Skeletal muscle cell (primary cell): ENCODE data around the gene IST1.

Experiments
- DNase-seq: peaks from one replicate; pipeline ENCODE4 v3.0.0-alpha.2; 2010; ENCODE audit warnings: low read depth
- H3K4me3 ChIP-seq: 2 replicates; pipeline ENCODE4 v1.5.1; 2011; ENCODE audit warnings: low read depth, mild to moderate bottlenecking, control low read depth, low read length, moderate library complexity

IST1 gene

GRCh38 chr16:71912534-71913275 is 17.4 kb downstream of the IST1 start:
- no peak for DNase-seq
- H3K4me3 ChIP-seq = no peak overlapping the region

DNA sequence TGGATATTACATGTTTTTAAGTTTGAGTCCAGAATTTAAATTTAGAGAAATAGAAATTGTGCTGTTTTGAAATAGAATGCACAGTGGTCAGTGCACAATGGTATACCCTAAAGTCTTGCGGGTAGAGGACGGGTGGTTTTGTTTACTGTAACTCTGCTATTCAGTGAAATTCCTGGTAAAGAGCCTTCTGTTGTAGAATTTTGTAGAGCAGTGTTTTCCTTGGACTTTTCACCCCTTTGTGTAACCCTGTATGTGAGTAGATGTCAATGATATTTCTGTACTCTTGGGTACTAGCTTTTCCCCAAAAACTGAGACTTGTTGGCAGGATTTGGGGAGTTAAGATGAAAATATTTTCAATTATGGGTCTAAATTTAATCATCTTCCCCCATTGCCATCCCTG is 19.5 kb downstream of the IST1 start:
- no peak overlapping the region for H3K4me3 ChIP-seq
- no peak for DNase-seq

DNA sequence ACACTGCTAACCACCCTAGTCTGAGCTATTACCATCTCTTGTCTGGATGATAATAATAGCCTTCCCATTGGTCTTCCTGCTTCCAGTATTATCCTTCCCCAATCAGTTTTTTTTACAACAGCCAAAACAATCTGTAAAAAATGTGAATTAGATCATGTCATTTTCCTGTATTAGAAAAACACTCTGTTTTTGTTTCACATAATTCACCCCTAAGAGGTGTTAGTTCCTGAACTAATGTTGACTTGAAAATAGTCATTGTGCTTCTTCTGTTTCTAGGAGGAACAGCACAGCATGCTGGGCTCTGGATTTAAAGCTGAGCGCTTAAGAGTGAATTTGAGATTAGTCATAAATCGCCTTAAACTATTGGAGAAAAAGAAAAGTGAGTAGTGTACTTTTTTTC is 20.0 kb downstream of the IST1 start:
- no peak overlapping the region for H3K4me3 ChIP-seq
- DNase-seq = no peak

DNA sequence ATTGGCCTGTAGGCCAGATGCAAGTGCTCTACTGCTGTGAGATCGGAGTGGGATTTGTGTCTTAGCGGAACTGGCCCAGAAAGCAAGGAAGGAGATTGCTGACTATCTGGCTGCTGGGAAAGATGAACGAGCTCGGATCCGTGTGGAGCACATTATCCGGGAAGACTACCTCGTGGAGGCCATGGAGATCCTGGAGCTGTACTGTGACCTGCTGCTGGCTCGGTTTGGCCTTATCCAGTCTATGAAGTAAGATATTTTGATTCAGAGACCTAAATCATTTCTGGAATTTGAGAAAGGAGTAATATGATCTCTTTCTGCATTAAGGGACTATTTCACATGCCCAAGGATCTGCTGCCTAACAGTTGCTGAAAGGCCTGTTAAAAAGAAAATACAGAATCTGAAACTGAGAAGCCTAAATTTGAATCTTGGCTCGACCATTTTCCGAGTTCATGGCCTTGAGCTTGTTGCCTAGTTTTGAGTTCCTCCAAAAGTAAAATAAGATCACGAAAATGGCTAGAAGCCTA is 21.1 kb downstream of the IST1 start:
- no peak for DNase-seq

GRCh38 chr16:71917900-71918299 is 22.6 kb downstream of the IST1 start:
- H3K4me3 ChIP-seq = no peak overlapping the region
- no peak for DNase-seq

More for the DNA sequence above, 21.1 kb downstream of the IST1 start:
- H3K4me3 ChIP-seq = no peak overlapping the region

DNA sequence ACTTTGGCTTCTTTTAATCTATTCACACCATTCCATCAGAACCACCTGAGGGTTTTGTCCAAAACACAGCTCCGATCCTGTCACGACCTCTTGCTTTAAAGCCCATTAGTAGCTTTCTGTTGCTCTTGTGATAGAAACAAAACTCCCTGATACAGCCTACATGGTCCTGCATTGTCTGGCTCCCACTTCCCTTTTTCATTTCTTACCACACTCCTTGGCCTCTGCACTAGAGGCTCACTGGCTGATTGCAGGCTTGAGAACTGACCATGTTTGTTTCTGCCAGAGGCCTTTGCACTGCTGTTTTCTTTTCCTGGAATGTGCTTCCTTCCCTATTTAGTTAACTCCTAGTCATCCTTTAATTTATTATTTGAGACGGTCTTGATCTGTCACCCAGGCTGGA is 23.7 kb downstream of the IST1 start:
- no peak overlapping the region for H3K4me3 ChIP-seq
- DNase-seq = no peak

DNA sequence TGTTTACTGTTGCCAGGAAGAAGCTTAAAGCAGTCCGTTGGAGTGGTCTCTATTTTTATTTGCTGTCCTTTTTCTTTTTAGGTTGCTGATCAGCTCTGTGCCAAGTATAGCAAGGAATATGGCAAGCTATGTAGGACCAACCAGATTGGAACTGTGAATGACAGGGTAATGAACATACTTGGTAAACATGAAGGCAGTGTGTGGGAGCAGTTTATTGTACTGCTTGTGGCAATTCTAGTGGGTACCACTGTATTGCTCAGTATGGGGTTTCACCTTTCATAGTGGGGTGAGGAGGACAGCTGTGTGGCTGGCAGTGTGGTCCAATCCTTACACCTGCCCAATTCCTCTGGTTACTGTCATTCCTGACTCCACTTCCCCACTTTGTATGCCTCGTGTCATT is 25.3 kb downstream of the IST1 start:
- no peak overlapping the region for H3K4me3 ChIP-seq
- no peak for DNase-seq

GRCh38 chr16:71923941-71924690 is 28.8 kb downstream of the IST1 start:
- no peak overlapping the region for H3K4me3 ChIP-seq
- DNase-seq = no peak

- no peak for DNase-seq
- no peak overlapping the region for H3K4me3 ChIP-seq
Observed at GRCh38 chr16:71924710-71925109, 29.4 kb downstream of the IST1 start.

DNA sequence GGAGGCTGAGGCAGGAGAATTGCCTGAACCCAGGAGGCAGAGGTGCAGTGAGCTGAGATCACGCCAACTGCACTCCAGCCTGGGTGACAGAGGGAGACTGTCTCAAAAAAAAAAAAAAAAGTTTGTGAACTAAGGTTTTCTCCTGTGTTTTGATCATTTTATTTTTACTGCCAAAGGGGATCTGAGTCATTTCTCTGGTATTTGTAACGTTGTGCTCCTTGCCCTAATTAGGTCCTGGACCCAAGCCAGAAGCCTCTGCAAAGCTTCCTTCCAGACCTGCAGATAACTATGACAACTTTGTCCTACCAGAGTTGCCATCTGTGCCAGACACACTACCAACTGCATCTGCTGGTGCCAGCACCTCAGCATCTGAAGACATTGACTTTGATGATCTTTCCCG is 32.1 kb downstream of the IST1 start:
- H3K4me3 ChIP-seq = no peak overlapping the region
- peak; percentile 62 for DNase-seq

- H3K4me3 ChIP-seq = no peak overlapping the region
- DNase-seq = no peak
Observed at GRCh38 chr16:71927787-71928186, 32.5 kb downstream of the IST1 start.

DNA sequence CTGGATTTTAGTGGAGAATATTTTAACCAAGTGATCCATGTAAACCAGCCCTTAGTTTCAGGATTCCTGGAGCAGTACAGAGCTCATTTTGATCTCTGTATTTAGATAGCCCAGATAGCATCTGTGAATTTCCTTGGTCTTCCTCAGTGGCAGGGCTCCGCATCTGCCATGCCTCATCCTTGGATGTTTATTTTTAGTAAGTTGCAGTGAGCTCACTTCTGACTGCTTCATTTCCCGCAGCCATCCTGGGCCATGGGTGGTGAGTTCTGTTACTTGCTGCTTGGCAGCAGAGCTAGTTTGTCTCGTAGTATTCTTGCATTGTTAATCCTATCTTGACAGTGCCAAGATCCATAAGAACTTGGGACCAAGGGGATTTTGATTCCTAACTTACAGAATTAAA is 33.7 kb downstream of the IST1 start:
- DNase-seq = peak; percentile 44
- H3K4me3 ChIP-seq = no peak overlapping the region

DNA sequence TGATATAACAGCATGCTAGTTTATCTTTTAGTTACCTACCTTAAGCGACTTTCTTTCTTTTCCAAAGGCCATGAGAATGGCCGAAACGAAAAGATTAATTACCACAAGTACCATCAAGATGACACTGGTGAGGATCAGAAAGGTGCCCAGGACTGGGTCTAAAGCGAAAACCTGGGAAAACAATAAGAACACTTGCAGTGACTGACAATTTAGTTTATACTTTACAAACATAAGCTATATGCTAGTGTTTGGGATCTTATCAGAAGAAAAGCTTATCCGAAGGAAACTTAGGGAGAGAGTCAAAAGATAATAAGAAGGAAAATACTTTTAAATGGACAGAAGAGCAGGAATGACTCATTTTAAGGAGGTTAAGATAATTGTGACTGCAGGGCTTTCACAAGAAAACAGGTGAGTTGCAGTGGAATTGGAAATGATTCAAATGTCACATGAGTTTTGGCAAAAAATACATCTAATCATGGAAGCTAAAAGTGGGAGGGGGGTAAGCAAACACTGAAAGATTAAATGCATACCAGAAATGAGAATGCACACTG is 34.8 kb downstream of the IST1 start:
- no peak for DNase-seq
- H3K4me3 ChIP-seq = no peak overlapping the region

DNA sequence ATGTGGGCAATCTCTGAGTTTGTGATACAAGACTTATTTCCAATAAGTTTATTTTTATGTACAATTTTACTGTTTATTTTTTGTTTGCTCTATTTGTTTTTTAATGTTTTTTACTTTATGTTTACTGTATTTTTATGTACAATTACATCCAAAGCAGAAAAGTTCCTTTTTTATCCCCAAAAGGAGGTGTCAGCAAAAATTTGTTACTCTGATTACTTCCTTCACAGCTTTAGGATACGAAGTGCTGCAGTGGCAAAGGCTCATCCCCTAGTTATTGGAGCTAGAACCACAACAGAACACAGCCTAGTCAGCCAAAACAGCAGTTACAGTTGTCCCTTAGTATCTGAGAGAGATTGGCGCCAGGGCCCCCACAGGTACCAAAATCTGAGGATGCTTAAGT is 35.7 kb downstream of the IST1 start:
- DNase-seq = no peak
- H3K4me3 ChIP-seq = no peak overlapping the region

DNA sequence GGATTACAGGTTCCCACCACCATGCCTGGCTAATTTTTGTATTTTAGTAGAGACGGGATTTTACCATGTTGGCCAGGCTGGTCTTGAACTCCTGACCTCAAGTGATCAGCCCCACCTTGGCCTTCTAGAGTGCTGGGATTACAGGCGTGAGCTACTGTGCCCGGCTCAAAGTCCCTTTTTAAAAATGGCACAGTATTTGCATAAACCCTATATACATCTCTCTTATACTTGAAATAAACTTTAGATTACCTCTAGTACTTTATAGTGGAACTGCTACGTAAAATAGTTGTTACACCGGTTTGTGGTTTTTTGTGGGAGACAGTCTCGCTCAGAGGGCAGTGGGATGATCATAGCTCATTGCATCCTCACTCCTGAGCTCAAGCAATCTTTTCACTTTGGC is 36.3 kb downstream of the IST1 start:
- no peak for DNase-seq
- H3K4me3 ChIP-seq = no peak overlapping the region

DNA sequence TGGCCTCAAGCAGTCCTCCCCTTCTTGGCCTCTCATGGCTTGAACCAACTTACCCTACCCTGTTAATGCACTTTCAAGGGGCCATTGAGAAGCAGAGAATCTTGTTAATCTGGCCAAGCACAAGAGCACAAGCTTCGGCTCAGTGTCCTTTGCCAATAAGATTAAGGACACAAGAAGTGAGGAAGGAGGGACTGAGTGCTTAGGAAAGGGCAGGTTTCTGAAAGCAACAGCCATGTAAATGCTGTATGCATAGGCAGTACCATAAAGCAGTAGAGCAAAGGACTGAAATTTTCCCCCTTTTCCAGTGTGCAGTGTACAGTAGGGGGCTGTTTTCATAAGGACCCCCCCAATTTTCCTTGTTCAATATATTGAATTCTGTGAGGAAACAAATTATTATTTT is 37.7 kb downstream of the IST1 start:
- H3K4me3 ChIP-seq = no peak overlapping the region
- no peak for DNase-seq

DNA sequence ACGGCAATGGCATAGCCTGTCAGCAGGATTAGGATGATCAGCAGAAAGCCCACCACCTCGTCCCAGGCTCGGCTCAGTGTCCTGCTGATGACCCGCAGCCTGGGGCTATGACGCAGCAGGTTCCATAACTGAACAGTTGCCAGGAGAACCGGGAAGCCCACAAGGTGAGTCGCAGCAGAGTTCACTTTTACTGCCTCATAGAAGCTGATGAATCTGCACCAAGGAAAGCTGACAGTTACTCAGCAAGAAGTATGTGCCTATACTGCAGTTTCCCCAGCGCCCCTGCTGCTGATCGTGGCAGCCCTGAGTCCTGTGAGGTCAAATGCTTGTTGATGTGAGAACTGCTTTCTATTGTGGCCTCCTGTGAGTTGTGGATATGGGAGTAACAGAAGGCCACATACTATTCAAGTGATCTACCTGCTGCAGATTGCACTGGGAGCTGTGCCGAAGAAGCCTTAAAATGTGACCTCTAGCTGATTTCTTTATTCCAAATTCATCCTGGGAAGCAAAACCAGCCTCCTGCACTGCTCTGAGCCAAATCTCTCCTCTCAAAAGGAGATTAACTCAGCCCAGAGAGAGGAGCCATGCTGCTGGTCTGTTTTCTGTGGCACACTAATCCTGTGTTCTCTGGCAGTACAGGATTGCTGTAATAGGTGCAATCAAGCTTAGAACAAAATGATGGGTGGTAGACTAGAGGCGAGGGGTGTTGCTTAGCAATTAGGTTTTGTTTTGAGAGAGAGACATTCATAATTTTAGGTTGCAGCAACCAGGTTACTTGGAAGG is 38.8 kb downstream of the IST1 start:
- no peak overlapping the region for H3K4me3 ChIP-seq
- DNase-seq = peak; percentile 36

- no peak for DNase-seq
Observed at GRCh38 chr16:71937868-71938510, 42.7 kb downstream of the IST1 start.

DNA sequence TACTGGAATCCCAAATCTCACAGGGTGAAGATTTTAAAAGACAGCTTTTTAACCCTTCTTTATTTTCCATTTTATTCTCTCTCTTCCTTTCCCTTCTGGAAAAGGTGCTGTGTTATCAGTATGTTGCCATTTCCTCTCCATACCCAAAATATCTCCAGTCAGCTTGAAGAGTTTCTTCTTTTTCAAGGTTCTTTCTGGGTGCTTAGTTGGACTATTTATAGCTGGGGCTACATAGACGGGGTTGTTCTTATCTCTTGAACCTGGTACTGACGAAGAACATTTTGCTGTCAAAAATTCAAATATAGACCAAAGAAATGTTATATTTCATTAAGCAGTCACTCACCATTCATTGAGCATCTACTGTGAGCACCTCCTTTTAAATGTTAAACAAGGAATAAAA is 48.6 kb downstream of the IST1 start:
- no peak overlapping the region for H3K4me3 ChIP-seq

More at GRCh38 chr16:71937868-71938510, 42.7 kb downstream of the IST1 start:
- H3K4me3 ChIP-seq = no peak overlapping the region

More for the DNA sequence above, 48.6 kb downstream of the IST1 start:
- no peak for DNase-seq
